Activated CD8-positive, alpha-beta memory T cell treated with anti-CD3 and anti-CD28 coated beads for 48 hours (primary cell): ENCODE data around the gene MUSK.
"Not testable (repeated sequence)": the region's sequence is repeated elsewhere in the genome, so short reads cannot be mapped to it uniquely, and the experiment has no call there.

Experiments used
- DNase-seq, 3 experiments: peaks; one replicate each; pipeline ENCODE4 v3.0.0-alpha.2; 2020; ENCODE audit warnings: low read depth in 2 of 3, low spot score in 2 of 3

MUSK gene

GRCh38 chr9:110691002-110691549, 22.5 kb downstream of the MUSK start:
- DNase-seq, result no peak

GRCh38 chr9:110695846-110696245, 27.3 kb downstream of the MUSK start:
- DNase-seq, result not testable (repeated sequence)

- no peak for DNase-seq
These were observed 32.4 kb downstream of the MUSK start for GRCh38 chr9:110700953-110701352.

- no peak for DNase-seq
These were observed 35.1 kb downstream of the MUSK start for GRCh38 chr9:110703669-110704068.

- DNase-seq, result no peak
These were observed 38.8 kb downstream of the MUSK start for GRCh38 chr9:110707419-110707818.

GRCh38 chr9:110710420-110710819, 41.8 kb downstream of the MUSK start:
- no peak for DNase-seq

GRCh38 chr9:110712955-110713354, 44.4 kb downstream of the MUSK start:
- DNase-seq, result no peak

GRCh38 chr9:110714314-110714713, 45.7 kb downstream of the MUSK start:
- DNase-seq, result no peak

- DNase-seq, result no peak
These were observed 59.5 kb downstream of the MUSK start for GRCh38 chr9:110728058-110728457.

GRCh38 chr9:110729641-110730040, 61.0 kb downstream of the MUSK start:
- no peak for DNase-seq

GRCh38 chr9:110731437-110732028, 62.9 kb downstream of the MUSK start:
- DNase-seq, result no peak

GRCh38 chr9:110738982-110739381, 70.4 kb downstream of the MUSK start:
- no peak for DNase-seq

- no peak for DNase-seq
These were observed 74.3 kb downstream of the MUSK start for GRCh38 chr9:110742741-110743371.

- DNase-seq, result no peak
These were observed 76.3 kb downstream of the MUSK start for GRCh38 chr9:110744715-110745384.

GRCh38 chr9:110745676-110746075, 77.1 kb downstream of the MUSK start:
- DNase-seq, result no peak

- no peak for DNase-seq
These were observed 77.8 kb downstream of the MUSK start for GRCh38 chr9:110746211-110746930.

- DNase-seq, result no peak
These were observed 79.8 kb downstream of the MUSK start for GRCh38 chr9:110748251-110748893.

- no peak for DNase-seq
These were observed 81.7 kb downstream of the MUSK start for GRCh38 chr9:110750272-110750671.

- no peak for DNase-seq
These were observed 83.4 kb downstream of the MUSK start for GRCh38 chr9:110751971-110752370.

- no peak for DNase-seq
These were observed 84.2 kb downstream of the MUSK start for GRCh38 chr9:110752766-110753165.

GRCh38 chr9:110753731-110754231, 85.2 kb downstream of the MUSK start:
- no peak for DNase-seq
